ENCODE results near the gene SULT1C4.

- TF ChIP-seq CTCF (IDR thresholded peaks at IDR 0.05): no peak
- no peak for TF ChIP-seq ZFX (IDR thresholded peaks at IDR 0.05; ENCODE audit: borderline replicate concordance)
Observed at GRCh38 chr2:108423067-108423466, 45.3 kb downstream of the SULT1C4 start.

Data from 22Rv1 (cell line).